KMS-11 (cell line): ENCODE measurements around the gene NFIB.

Source experiments
- H2AFZ ChIP-seq: fragments of 200-600 bp; sonication (generic); 2 replicates; pipeline ENCODE4 v1.6.1; 2016; ENCODE audit warnings: antibody characterized with exemption, mixed run types, low read depth
- H3K27ac ChIP-seq: fragments of 200-600 bp; sonication (generic); 2 replicates; pipeline ENCODE4 v1.6.1; 2016; ENCODE audit warnings: mild to moderate bottlenecking, mixed run types
- H3K27me3 ChIP-seq: fragments of 200-600 bp; sonication (generic); 2 replicates; pipeline ENCODE4 v1.6.1; 2017; ENCODE audit warnings: mild to moderate bottlenecking, low read depth, mixed run types, moderate library complexity; ENCODE audit not compliant: insufficient read depth
- H3K36me3 ChIP-seq: fragments of 200-600 bp; sonication (generic); 2 replicates; pipeline ENCODE4 v1.6.1; 2017; ENCODE audit warnings: mild to moderate bottlenecking, mixed run types; ENCODE audit not compliant: insufficient read depth
- H3K4me1 ChIP-seq: fragments of 200-600 bp; sonication (generic); 2 replicates; pipeline ENCODE4 v1.6.1; 2016; ENCODE audit warnings: mild to moderate bottlenecking, low read depth, mixed run types; ENCODE audit not compliant: poor library complexity, severe bottlenecking
- H3K4me2 ChIP-seq: fragments of 200-600 bp; sonication (generic); 2 replicates; pipeline ENCODE4 v1.7.0; 2016; ENCODE audit warnings: mild to moderate bottlenecking, mixed run types
- H3K4me3 ChIP-seq: fragments of 200-600 bp; sonication (generic); IDR thresholded peaks from 2 replicates; pipeline ENCODE4 v1.6.1; 2017; ENCODE audit warnings: low read depth, low read length, mixed read lengths; ENCODE audit not compliant: insufficient read depth
- H3K79me2 ChIP-seq: fragments of 200-600 bp; sonication (generic); 2 replicates; pipeline ENCODE4 v1.6.1; 2016; ENCODE audit warnings: low read depth, mixed run types; ENCODE audit not compliant: insufficient read depth
- H3K9ac ChIP-seq: fragments of 200-600 bp; sonication (generic); 2 replicates; pipeline ENCODE4 v1.6.1; 2016; ENCODE audit warnings: mild to moderate bottlenecking, mixed run types
- H4K20me1 ChIP-seq: fragments of 200-600 bp; sonication (generic); 2 replicates; pipeline ENCODE4 v1.6.1; 2016; ENCODE audit warnings: mild to moderate bottlenecking, mixed run types; ENCODE audit not compliant: insufficient read depth
- TF ChIP-seq, protein P1 (sequence below): fragments of 200-600 bp; sonication (generic); conservative IDR thresholded peaks from 2 replicates; pipeline ENCODE4 v1.6.1; 2017; ENCODE audit warnings: low read depth, mild to moderate bottlenecking, antibody characterized with exemption, low read length, moderate library complexity, mixed read lengths

NFIB gene

DNA sequence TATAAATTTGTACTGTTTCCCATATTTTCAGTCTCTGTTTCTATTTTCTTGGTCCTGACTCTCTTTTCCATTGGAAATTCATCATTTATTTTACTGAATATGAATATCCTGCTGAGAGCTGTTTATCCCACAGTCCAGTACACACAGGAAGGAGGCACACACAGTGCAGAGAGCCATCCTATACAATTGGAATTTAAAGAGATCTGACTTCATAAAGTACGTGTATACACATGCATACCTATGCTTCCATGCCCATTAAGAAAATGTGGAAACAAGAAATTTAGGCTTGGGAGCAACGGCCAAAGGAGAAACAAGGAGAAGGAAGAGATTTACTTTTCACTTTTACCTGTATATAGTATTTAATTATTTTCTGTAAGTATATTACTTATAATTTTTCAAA is 99.2 kb downstream of the NFIB start:
- Histone ChIP-seq H4K20me1 (no peaks in the 10 kb centered on the region), H3K36me3 (no peaks in the 10 kb centered on the region), H3K79me2 (no peaks in the 10 kb centered on the region), H3K27me3 (no peaks in the 10 kb centered on the region), H3K9ac (no peak overlapping the region), H2AFZ (no peak overlapping the region), H3K4me2 (no peak overlapping the region), H3K4me3 (no peak overlapping the region), H3K4me1 (no peaks in the 10 kb centered on the region), H3K27ac (no peak overlapping the region)
- TF ChIP-seq, protein P1, sequence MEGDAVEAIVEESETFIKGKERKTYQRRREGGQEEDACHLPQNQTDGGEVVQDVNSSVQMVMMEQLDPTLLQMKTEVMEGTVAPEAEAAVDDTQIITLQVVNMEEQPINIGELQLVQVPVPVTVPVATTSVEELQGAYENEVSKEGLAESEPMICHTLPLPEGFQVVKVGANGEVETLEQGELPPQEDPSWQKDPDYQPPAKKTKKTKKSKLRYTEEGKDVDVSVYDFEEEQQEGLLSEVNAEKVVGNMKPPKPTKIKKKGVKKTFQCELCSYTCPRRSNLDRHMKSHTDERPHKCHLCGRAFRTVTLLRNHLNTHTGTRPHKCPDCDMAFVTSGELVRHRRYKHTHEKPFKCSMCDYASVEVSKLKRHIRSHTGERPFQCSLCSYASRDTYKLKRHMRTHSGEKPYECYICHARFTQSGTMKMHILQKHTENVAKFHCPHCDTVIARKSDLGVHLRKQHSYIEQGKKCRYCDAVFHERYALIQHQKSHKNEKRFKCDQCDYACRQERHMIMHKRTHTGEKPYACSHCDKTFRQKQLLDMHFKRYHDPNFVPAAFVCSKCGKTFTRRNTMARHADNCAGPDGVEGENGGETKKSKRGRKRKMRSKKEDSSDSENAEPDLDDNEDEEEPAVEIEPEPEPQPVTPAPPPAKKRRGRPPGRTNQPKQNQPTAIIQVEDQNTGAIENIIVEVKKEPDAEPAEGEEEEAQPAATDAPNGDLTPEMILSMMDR: no peak

DNA sequence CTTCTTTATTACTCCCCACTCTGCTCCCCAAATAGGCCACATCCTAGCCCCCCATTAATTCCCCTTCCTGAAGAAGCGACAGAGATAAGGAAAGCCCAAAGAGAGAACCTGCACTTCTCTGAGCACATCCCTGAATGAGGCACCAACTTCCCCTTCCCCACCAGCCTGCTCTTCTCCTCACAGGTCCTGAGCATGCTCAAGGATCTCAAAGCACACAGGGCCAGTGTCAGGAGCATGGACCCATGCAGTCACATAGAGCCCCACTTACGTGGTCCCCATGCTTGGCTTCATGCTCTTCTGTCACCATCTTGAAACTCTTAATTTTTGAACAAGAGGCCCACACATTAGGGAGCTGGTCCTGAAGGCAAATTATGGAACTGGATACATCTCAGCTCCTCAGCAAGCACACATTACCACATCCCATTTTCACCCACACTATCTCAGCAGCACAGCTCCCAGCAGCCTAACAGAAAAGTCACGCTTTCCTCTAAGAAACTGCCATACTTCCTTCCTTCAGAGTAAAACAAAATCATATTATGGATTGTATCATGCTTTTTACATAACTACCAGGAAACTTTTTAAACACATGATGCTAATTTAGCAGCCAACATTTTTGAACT is 99.8 kb downstream of the NFIB start:
- Histone ChIP-seq H3K27me3 (no peaks in the 10 kb centered on the region), H4K20me1 (no peaks in the 10 kb centered on the region), H3K4me1 (no peaks in the 10 kb centered on the region), H2AFZ (no peak overlapping the region), H3K27ac (no peak overlapping the region), H3K79me2 (no peaks in the 10 kb centered on the region), H3K4me3 (no peak overlapping the region), H3K4me2 (no peak overlapping the region), H3K36me3 (no peaks in the 10 kb centered on the region), H3K9ac (no peak overlapping the region)
- TF ChIP-seq, protein P1: no peak

DNA sequence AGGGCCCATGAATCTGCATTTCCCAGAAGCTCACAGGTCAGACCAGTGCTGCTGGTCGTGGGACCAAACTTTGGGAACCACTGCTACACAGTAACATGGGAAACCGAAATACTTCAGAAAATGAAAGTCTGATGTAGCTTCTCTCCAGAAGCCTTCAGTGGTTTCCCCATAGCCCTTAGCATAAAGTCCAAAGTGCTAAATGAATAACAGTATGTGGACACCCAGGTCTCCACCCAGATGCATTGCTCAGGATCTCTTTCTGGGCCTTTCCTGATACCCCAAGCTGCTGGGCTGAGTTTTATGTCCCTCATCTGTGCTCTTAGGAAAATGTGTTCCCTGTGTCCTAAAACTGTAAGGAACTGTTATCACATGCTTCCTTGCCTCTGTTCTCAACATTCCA is 100.4 kb downstream of the NFIB start:
- H3K79me2 ChIP-seq: no peaks in the 10 kb centered on the region
- no peaks in the 10 kb centered on the region for H3K4me1 ChIP-seq
- H3K27ac ChIP-seq: no peak overlapping the region

DNA sequence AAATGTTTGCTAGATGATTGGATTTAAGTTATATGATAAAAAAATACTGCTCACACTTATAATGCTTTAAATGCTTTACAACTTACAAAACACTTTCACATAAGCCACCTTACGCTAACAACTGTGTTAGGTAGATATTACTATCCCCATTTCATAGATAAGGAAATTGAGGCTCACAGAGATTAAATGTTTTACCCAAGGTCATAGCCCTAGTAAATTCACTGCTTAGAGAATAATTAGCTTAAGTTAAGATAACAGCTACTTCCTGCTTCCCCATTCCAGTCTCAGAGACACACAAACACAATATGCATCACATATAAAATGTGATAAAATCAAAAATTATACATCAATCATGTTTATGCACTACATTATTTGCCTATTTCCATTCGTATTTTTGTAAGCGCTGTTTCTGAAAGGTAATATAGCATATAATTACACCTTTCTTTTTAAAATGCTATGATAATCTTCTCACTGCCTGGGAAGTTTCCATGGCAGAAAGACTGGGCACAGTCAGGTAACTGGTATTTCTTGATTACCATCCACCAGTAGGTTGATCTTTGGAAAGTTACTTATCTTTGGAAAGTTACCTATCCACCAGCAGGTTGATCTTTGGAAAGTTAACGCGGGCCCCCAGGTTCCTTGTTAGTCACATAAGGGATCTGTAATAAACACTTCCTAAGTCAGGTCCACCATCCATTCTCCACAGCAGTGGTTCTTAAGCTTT is 101.1 kb downstream of the NFIB start:
- no peaks in the 10 kb centered on the region for H3K36me3 ChIP-seq
- H3K9ac ChIP-seq: no peak overlapping the region
- no peaks in the 10 kb centered on the region for H4K20me1 ChIP-seq
- no peak overlapping the region for H3K4me3 ChIP-seq
- TF ChIP-seq, protein P1: no peak
- no peak overlapping the region for H3K27ac ChIP-seq
- H3K27me3 ChIP-seq: no peaks in the 10 kb centered on the region
- H3K79me2 ChIP-seq: no peaks in the 10 kb centered on the region
- no peak overlapping the region for H3K4me2 ChIP-seq
- no peaks in the 10 kb centered on the region for H3K4me1 ChIP-seq
- no peak overlapping the region for H2AFZ ChIP-seq

More for the DNA sequence above, 100.4 kb downstream of the NFIB start:
- Histone ChIP-seq H3K27me3 (no peaks in the 10 kb centered on the region), H3K9ac (no peak overlapping the region), H3K4me3 (no peak overlapping the region), H3K4me2 (no peak overlapping the region), H4K20me1 (no peaks in the 10 kb centered on the region), H3K36me3 (no peaks in the 10 kb centered on the region), H2AFZ (no peak overlapping the region)
- TF ChIP-seq, protein P1: no peak
